ENCODE measurements around the gene CYP19A1.
A peak's percentile ranks its signal among the peaks of the same experiment; 100 is the strongest.

The CYP19A1 gene

GRCh38 chr15:51183076-51183475 lies 155.3 kb downstream of the CYP19A1 start:
- DNase-seq (ENCODE audit: low read depth): no peak

GRCh38 chr15:51181905-51182304 lies 156.5 kb downstream of the CYP19A1 start:
- no peak for DNase-seq (ENCODE audit: low read depth)

- DNase-seq (ENCODE audit: low read depth): no peak
These were observed 157.2 kb downstream of the CYP19A1 start for GRCh38 chr15:51181221-51181620.

GRCh38 chr15:51180534-51180933 lies 157.9 kb downstream of the CYP19A1 start:
- DNase-seq (ENCODE audit: low read depth): no peak

GRCh38 chr15:51180011-51180410 lies 158.4 kb downstream of the CYP19A1 start:
- no peak for DNase-seq (ENCODE audit: low read depth)

- no peak for DNase-seq (ENCODE audit: low read depth)
These were observed 166.2 kb downstream of the CYP19A1 start for GRCh38 chr15:51172193-51172592.

GRCh38 chr15:51171634-51171932 lies 166.8 kb downstream of the CYP19A1 start:
- DNase-seq (ENCODE audit: low read depth): no peak

GRCh38 chr15:51170882-51171633 lies 167.3 kb downstream of the CYP19A1 start:
- no peak for DNase-seq (ENCODE audit: low read depth)

GRCh38 chr15:51168700-51169099 lies 169.7 kb downstream of the CYP19A1 start:
- no peak for DNase-seq (ENCODE audit: low read depth)

- no peak for DNase-seq (ENCODE audit: low read depth)
These were observed 174.6 kb downstream of the CYP19A1 start for GRCh38 chr15:51163843-51164242.

GRCh38 chr15:51162865-51163762 lies 175.3 kb downstream of the CYP19A1 start:
- peak; percentile 54 for DNase-seq (ENCODE audit: low read depth)

- DNase-seq (ENCODE audit: low read depth): no peak
These were observed 176.7 kb downstream of the CYP19A1 start for GRCh38 chr15:51161491-51162220.

- no peak for DNase-seq (ENCODE audit: low read depth)
These were observed 177.9 kb downstream of the CYP19A1 start for GRCh38 chr15:51160484-51160883.
